A673 (cell line): Measurements from ENCODE around the gene NEDD4L. TPM values are rescaled to one million over a fixed set of nuclear protein-coding genes. Genes with fewer than 3 reads are reported as not detected.

Experiments used
- BruUV-seq: library from RNA; stranded (reverse); fragments of 400-500 nt; replicated peaks from 2 replicates; lab custom pipeline; 2021; lab: Mats Ljungman, UMichigan
- CTCF ChIA-PET: fragments of 300-600 bp; sonication (Branson Sonifier 250); formaldehyde crosslinking; loops from one replicate; lab custom pipeline; 2022; ENCODE audit warnings: antibody characterized with exemption; lab: Charles Lee
- POLR2A ChIA-PET: fragments of 300-600 bp; sonication (Branson Sonifier 250); formaldehyde crosslinking; loops from one replicate; lab custom pipeline; 2022; ENCODE audit warnings: antibody characterized with exemption; ENCODE audit not compliant: low non-redundant PET; lab: Charles Lee
- DNase-seq: peaks from one replicate; pipeline ENCODE4 v3.0.0-alpha.2; 2015; ENCODE audit warnings: low spot score
- H3K27ac ChIP-seq: fragments of 200-600 bp; sonication (generic); 2 replicates; pipeline ENCODE4 v1.5.1; 2016; ENCODE audit warnings: mixed run types, low read depth, mild to moderate bottlenecking, mixed read lengths, antibody characterized with exemption, low read length; ENCODE audit not compliant: poor library complexity, severe bottlenecking
- H3K27me3 ChIP-seq: fragments of 200-600 bp; sonication (generic); replicated peaks from 2 replicates; pipeline ENCODE4 v1.6.1; 2017; ENCODE audit warnings: mixed run types, low read depth, mild to moderate bottlenecking, mixed read lengths, antibody characterized with exemption, low read length; ENCODE audit not compliant: insufficient read depth, poor library complexity
- H3K36me3 ChIP-seq: fragments of 200-600 bp; sonication (generic); 2 replicates; pipeline ENCODE4 v1.6.1; 2016; ENCODE audit warnings: mixed run types, mild to moderate bottlenecking, mixed read lengths, antibody characterized with exemption, low read length; ENCODE audit not compliant: insufficient read depth, poor library complexity, severe bottlenecking
- H3K4me1 ChIP-seq: fragments of 200-600 bp; sonication (generic); 2 replicates; pipeline ENCODE4 v1.6.1; 2017; ENCODE audit warnings: mixed run types, mild to moderate bottlenecking, mixed read lengths, antibody characterized with exemption, low read length; ENCODE audit not compliant: insufficient read depth, poor library complexity, severe bottlenecking
- H3K4me3 ChIP-seq: fragments of 200-600 bp; sonication (generic); 2 replicates; pipeline ENCODE4 v1.5.1; 2016; ENCODE audit warnings: low read depth, mixed run types, mild to moderate bottlenecking, mixed read lengths, low read length; ENCODE audit not compliant: poor library complexity, severe bottlenecking
- H3K9me3 ChIP-seq: fragments of 200-600 bp; sonication (generic); 2 replicates; pipeline ENCODE4 v1.6.1; 2016; ENCODE audit warnings: mixed run types, low read depth, mild to moderate bottlenecking, mixed read lengths, antibody characterized with exemption, low read length; ENCODE audit not compliant: poor library complexity, severe bottlenecking
- CTCF ChIP-seq: fragments of 300-800, 200-600 bp; sonication (generic); conservative IDR thresholded peaks from 2 replicates; pipeline ENCODE4 v1.5.1; 2017; ENCODE audit warnings: low read depth, mild to moderate bottlenecking, antibody characterized with exemption, low read length, moderate library complexity, mixed read lengths
- EZH2 ChIP-seq: fragments of 200-600 bp; sonication (generic); IDR thresholded peaks from 2 replicates; pipeline ENCODE4 v1.6.1; 2017; ENCODE audit warnings: borderline replicate concordance, low read depth, mild to moderate bottlenecking, mixed read lengths, antibody characterized with exemption, low read length; ENCODE audit not compliant: poor library complexity, severe bottlenecking
- intact Hi-C: fragments of 100-400 bp; cut with micrococcal nuclease; formaldehyde crosslinking; loops from one replicate; pipeline ENCODE4 v1.10.0; 2022; ENCODE audit not compliant: unreplicated experiment
- total RNA-seq: library from RNA; stranded (reverse); gene quantifications from 2 replicates; pipeline ENCODE4 v1.2.3, GENCODE V29; 2021

NEDD4L gene
- total RNA-seq, 1 experiment from 2014 or later: 15.3 TPM

DNA sequence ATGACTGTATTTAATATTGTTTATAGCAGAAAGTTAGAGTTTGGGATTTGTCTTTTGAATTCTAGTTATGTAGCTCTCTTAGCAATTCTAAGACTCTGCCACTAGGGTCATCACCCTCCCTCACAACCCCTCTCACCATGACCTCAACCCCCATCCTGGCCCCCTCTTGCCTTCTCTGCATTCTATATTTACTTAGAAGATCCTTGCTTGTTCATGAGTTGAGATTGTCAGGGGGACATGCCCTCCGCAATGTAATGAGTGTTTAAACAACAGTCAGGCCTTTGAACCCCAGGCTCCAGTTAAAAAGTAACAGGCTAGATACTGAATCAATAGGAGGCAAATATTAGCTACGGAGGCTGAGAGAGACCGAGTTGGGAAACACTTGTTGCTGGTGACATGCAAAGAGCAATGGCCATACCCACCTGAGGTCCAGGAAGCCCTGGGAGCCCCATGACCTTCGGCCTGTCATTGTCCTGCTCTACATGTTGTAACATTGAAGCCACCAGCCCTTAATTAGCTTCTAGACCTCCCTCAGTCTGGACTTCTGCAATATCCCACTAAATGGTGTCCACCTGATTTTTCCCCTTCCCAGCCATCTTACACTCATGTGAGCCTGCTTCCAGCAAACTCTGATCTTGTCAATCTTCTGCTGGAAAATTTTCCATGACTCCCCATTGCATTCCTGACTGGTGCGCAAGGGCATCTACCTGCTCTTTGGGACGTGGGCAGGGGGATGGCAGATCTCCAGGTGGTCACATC is 363.8 kb downstream of the NEDD4L start:
- no peak overlapping the region for H3K27ac ChIP-seq
- H3K4me3 ChIP-seq: no peak overlapping the region
- H3K36me3 ChIP-seq: no peaks in the 10 kb centered on the region
- BruUV-seq: no TSS peak
- H3K9me3 ChIP-seq: no peaks in the 10 kb centered on the region
- ChIA-PET POLR2A (no interaction called here), CTCF (interaction anchor here (0.6 kb wide), 1 partner anchor 792 kb away, joined by 9 read pairs; no protein-coding TSS in a partner anchor)
- peaks cover 2% of the 10 kb centered on the region for H3K27me3 ChIP-seq
- no peak for DNase-seq
- intact Hi-C loops: no loop called here
- H3K4me1 ChIP-seq: no peaks in the 10 kb centered on the region
- TF ChIP-seq CTCF: no peak
- TF ChIP-seq EZH2: no peak

- no TSS peak for BruUV-seq
- no peak for DNase-seq
- CTCF ChIA-PET: no interaction called here
- H3K36me3 ChIP-seq: no peaks in the 10 kb centered on the region
- H3K9me3 ChIP-seq: no peaks in the 10 kb centered on the region
- no peaks in the 10 kb centered on the region for H3K4me1 ChIP-seq
- intact Hi-C loops: no loop called here
- no peak overlapping the region for H3K27ac ChIP-seq
- no peak overlapping the region for H3K4me3 ChIP-seq
- TF ChIP-seq CTCF: no peak
- TF ChIP-seq EZH2: no peak
- POLR2A ChIA-PET: no interaction called here
- peaks cover 2% of the 10 kb centered on the region for H3K27me3 ChIP-seq
These were observed 364.6 kb downstream of the NEDD4L start for GRCh38 chr18:58408665-58409064.

GRCh38 chr18:58409802-58410445 is 365.9 kb downstream of the NEDD4L start:
- Histone ChIP-seq H3K36me3 (no peaks in the 10 kb centered on the region), H3K9me3 (no peaks in the 10 kb centered on the region), H3K4me3 (no peak overlapping the region), H3K4me1 (no peaks in the 10 kb centered on the region), H3K27ac (no peak overlapping the region), H3K27me3 (peaks cover 2% of the 10 kb centered on the region)
- POLR2A ChIA-PET: no interaction called here
- TF ChIP-seq EZH2: no peak
- BruUV-seq: no TSS peak
- no peak for DNase-seq
- intact Hi-C loops: no loop called here
- CTCF ChIA-PET: no interaction called here
